Stimulated activated CD8-positive, alpha-beta memory T cell treated with anti-CD3 and anti-CD28 coated beads, Interleukin-12 subunit alpha, Interleukin-12 subunit beta, amount 100 ng/mL, for 24 hours (primary cell): ENCODE results near the gene PRPF8.

Experiments
- DNase-seq: peaks from one replicate; pipeline ENCODE4 v3.0.0-alpha.2; 2020; ENCODE audit errors: extremely low read depth

Gene PRPF8

GRCh38 chr17:1626333-1626732 lies 58.3 kb downstream of the PRPF8 start:
- no peak for DNase-seq

GRCh38 chr17:1625581-1625980 lies 59.1 kb downstream of the PRPF8 start:
- DNase-seq = no peak

GRCh38 chr17:1625053-1625452 lies 59.6 kb downstream of the PRPF8 start:
- no peak for DNase-seq

GRCh38 chr17:1624650-1625049 lies 60.0 kb downstream of the PRPF8 start:
- no peak for DNase-seq

GRCh38 chr17:1623057-1623630 lies 61.5 kb downstream of the PRPF8 start:
- DNase-seq = no peak

GRCh38 chr17:1621273-1621954 lies 63.3 kb downstream of the PRPF8 start:
- DNase-seq = no peak

- no peak for DNase-seq
Observed at GRCh38 chr17:1620486-1620885, 64.2 kb downstream of the PRPF8 start.

GRCh38 chr17:1617620-1618174 lies 67.0 kb downstream of the PRPF8 start:
- DNase-seq = no peak

- DNase-seq = no peak
Observed at GRCh38 chr17:1616101-1616500, 68.6 kb downstream of the PRPF8 start.

- DNase-seq = no peak
Observed at GRCh38 chr17:1612400-1612799, 72.3 kb downstream of the PRPF8 start.

- DNase-seq = no peak
Observed at GRCh38 chr17:1611715-1612114, 73.0 kb downstream of the PRPF8 start.

GRCh38 chr17:1608676-1609075 lies 76.0 kb downstream of the PRPF8 start:
- no peak for DNase-seq

- DNase-seq = no peak
Observed at GRCh38 chr17:1607971-1608320, 76.7 kb downstream of the PRPF8 start.

GRCh38 chr17:1606352-1606985 lies 78.2 kb downstream of the PRPF8 start:
- DNase-seq = no peak

- no peak for DNase-seq
Observed at GRCh38 chr17:1605681-1606351, 78.9 kb downstream of the PRPF8 start.

GRCh38 chr17:1604831-1605528 lies 79.7 kb downstream of the PRPF8 start:
- no peak for DNase-seq

- no peak for DNase-seq
Observed at GRCh38 chr17:1601571-1601970, 83.1 kb downstream of the PRPF8 start.
